A549 (cell line): ENCODE data around the gene OR51B2. TPM values are rescaled to one million over a fixed set of nuclear protein-coding genes. Genes with fewer than 3 reads are reported as not detected.

Experiments used
- ATAC-seq, 2 experiments: fragments of 200-7000 bp in 1 of 2; fragments of >200 bp in 1 of 2; cut with Nextera tagmentation in 1 of 2; cut with Tn5 transposase in 1 of 2; 3 replicates each; pipeline versions ENCODE4 v1.8.0 to v1.9.1; 2018 to 2020; ENCODE audit warnings: mild to moderate bottlenecking in 1 of 2, moderate library complexity in 1 of 2
- CTCF ChIA-PET: fragments of 300-600 bp; sonication (Branson Sonifier 250); formaldehyde crosslinking; extraction: SDS; loops from one replicate; lab custom pipeline; 2021; ENCODE audit warnings: antibody characterized with exemption, inconsistent platforms; lab: Yijun Ruan, JAX
- POLR2A ChIA-PET: fragments of 350-600 bp; formaldehyde crosslinking; extraction: SDS; loops from one replicate; lab custom pipeline; 2021; ENCODE audit warnings: antibody characterized with exemption, inconsistent platforms; lab: Yijun Ruan, JAX
- DNase-seq, 2 experiments: peaks; one replicate each; pipeline versions ENCODE4 v3.0.0 to v3.0.0-alpha.2; 2011 to 2016; ENCODE audit warnings: low read depth in 1 of 2, low spot score in 1 of 2
- FAIRE-seq: peaks from 2 replicates; lab custom pipeline; 2011; peaks lifted over from hg19 to GRCh38; lab: Jason Lieb, UNC
- H3K27ac ChIP-seq, 2 experiments: fragments of >200 bp; sonication (Bioruptor Twin); formaldehyde crosslinking; 3 replicates each; pipeline ENCODE4 v1.5.1; 2016 to 2017
- H3K4me1 ChIP-seq: fragments of >200 bp; sonication (Bioruptor Twin); formaldehyde crosslinking; 3 replicates; pipeline ENCODE4 v1.6.1; 2016
- H3K4me2 ChIP-seq: fragments of >200 bp; sonication (Bioruptor Twin); formaldehyde crosslinking; 3 replicates; pipeline ENCODE4 v1.6.1; 2016
- H3K4me3 ChIP-seq: fragments of >200 bp; sonication (Bioruptor Twin); formaldehyde crosslinking; 3 replicates; pipeline ENCODE4 v1.5.1; 2016
- H3K9me3 ChIP-seq: fragments of >200 bp; sonication (Bioruptor Twin); formaldehyde crosslinking; 3 replicates; pipeline ENCODE4 v1.6.1; 2016
- ATOH8 ChIP-seq: fragments of 250-450 bp; sonication (Bioruptor Pico); IDR thresholded peaks from 2 replicates; pipeline ENCODE4 v1.5.0; 2020; ENCODE audit warnings: low read depth, mild to moderate bottlenecking, moderate library complexity
- BHLHE40 ChIP-seq: IDR thresholded peaks from 2 replicates; pipeline ENCODE4 v1.6.1; 2012; ENCODE audit warnings: low read depth, low read length, inconsistent platforms
- CEBPB ChIP-seq, 2 experiments: fragments of >200 bp in 1 of 2; sonication (Bioruptor Twin) in 1 of 2; formaldehyde crosslinking in 1 of 2; IDR thresholded peaks; 2 replicates each; pipeline ENCODE4 v1.6.1; 2012 to 2016
- CHD2 ChIP-seq: fragments of 150-350 bp; IDR thresholded peaks from 2 replicates; pipeline ENCODE4 v1.6.1; 2014; ENCODE audit warnings: low read length; ENCODE audit not compliant: partially characterized antibody
- E2F6 ChIP-seq: IDR thresholded peaks from 2 replicates; pipeline ENCODE4 v1.6.1; 2012; ENCODE audit warnings: low read depth, borderline replicate concordance
- EP300 ChIP-seq, 2 experiments: fragments of >200 bp; sonication (Bioruptor Twin); formaldehyde crosslinking; IDR thresholded peaks; 2 replicates in 1 of 2; 3 replicates in 1 of 2; pipeline ENCODE4 v1.6.1; 2016 to 2017
- ESRRA ChIP-seq: fragments of 150-350 bp; IDR thresholded peaks from 2 replicates; pipeline ENCODE4 v1.6.1; 2014; ENCODE audit warnings: mild to moderate bottlenecking, low read length, borderline replicate concordance
- FOSL2 ChIP-seq, 2 experiments: fragments of 450-650 bp in 1 of 2; fragments of >200 bp in 1 of 2; sonication (Bioruptor Twin) in 1 of 2; formaldehyde crosslinking; IDR thresholded peaks; 2 replicates each; pipeline versions ENCODE4 v1.5.0 to v1.6.1; 2016 to 2020; ENCODE audit warnings: mild to moderate bottlenecking in 1 of 2, moderate library complexity in 1 of 2
- FOXS1 ChIP-seq: fragments of 250-450 bp; sonication (Bioruptor Pico); IDR thresholded peaks from 2 replicates; pipeline ENCODE4 v1.5.0; 2020; ENCODE audit warnings: mild to moderate bottlenecking, moderate library complexity
- HDAC2 ChIP-seq: fragments of 200-600 bp; sonication (generic); IDR thresholded peaks from 2 replicates; pipeline ENCODE4 v1.6.1; 2016
- HES2 ChIP-seq: fragments of >200 bp; sonication (Bioruptor Twin); formaldehyde crosslinking; IDR thresholded peaks from 2 replicates; pipeline ENCODE4 v1.6.1; 2016
- HOXB13 ChIP-seq: fragments of 250-450 bp; sonication (Bioruptor Pico); IDR thresholded peaks from 2 replicates; pipeline ENCODE4 v1.5.0; 2020; ENCODE audit warnings: low read depth, mild to moderate bottlenecking, moderate library complexity
- JUNB ChIP-seq: fragments of >200 bp; sonication (Bioruptor Twin); formaldehyde crosslinking; IDR thresholded peaks from 2 replicates; pipeline ENCODE4 v1.6.1; 2016
- KDM1A ChIP-seq: fragments of 200-600 bp; sonication (generic); IDR thresholded peaks from 2 replicates; pipeline ENCODE4 v1.6.1; 2016; ENCODE audit warnings: low read depth, mild to moderate bottlenecking
- KDM5A ChIP-seq: fragments of 200-600 bp; sonication (generic); IDR thresholded peaks from 2 replicates; pipeline ENCODE4 v1.6.1; 2016; ENCODE audit warnings: antibody characterized with exemption, mild to moderate bottlenecking
- MAX ChIP-seq: IDR thresholded peaks from 2 replicates; pipeline ENCODE4 v1.6.1; 2012
- MAZ ChIP-seq: fragments of 150-350 bp; IDR thresholded peaks from 2 replicates; pipeline ENCODE4 v1.6.1; 2014; ENCODE audit warnings: antibody characterized with exemption, low read depth, low read length, borderline replicate concordance
- MYC ChIP-seq: IDR thresholded peaks from 2 replicates; pipeline ENCODE4 v1.6.1; 2012; ENCODE audit warnings: mild to moderate bottlenecking, inconsistent platforms, low read length, improper control_type of control experiment, borderline replicate concordance
- NPAS2 ChIP-seq: fragments of 250-450 bp; sonication (Bioruptor Pico); IDR thresholded peaks from 2 replicates; pipeline ENCODE4 v1.8.0; 2022; ENCODE audit warnings: mild to moderate bottlenecking, moderate library complexity, borderline replicate concordance
- NR3C1 ChIP-seq: fragments of >200 bp; sonication (Bioruptor Twin); formaldehyde crosslinking; IDR thresholded peaks from 3 replicates; pipeline ENCODE4 v1.6.1; 2017
- PHF8 ChIP-seq: fragments of 200-600 bp; sonication (generic); IDR thresholded peaks from 2 replicates; pipeline ENCODE4 v1.6.1; 2016; ENCODE audit warnings: low read depth, mild to moderate bottlenecking, antibody characterized with exemption, moderate library complexity, borderline replicate concordance
- POLR2A ChIP-seq: IDR thresholded peaks from 2 replicates; pipeline ENCODE4 v1.6.1; 2012; ENCODE audit warnings: mild to moderate bottlenecking, low read length
- POLR2AphosphoS2 ChIP-seq: conservative IDR thresholded peaks from 2 replicates; pipeline ENCODE4 v1.6.1; 2012; ENCODE audit warnings: low read length, improper control_type of control experiment, inconsistent platforms
- RAD21 ChIP-seq, 2 experiments: fragments of >200 bp in 1 of 2; sonication (Bioruptor Twin) in 1 of 2; formaldehyde crosslinking in 1 of 2; IDR thresholded peaks in 1 of 2; conservative IDR thresholded peaks in 1 of 2; 2 replicates in 1 of 2; 3 replicates in 1 of 2; pipeline ENCODE4 v1.6.1; 2012 to 2018; ENCODE audit warnings: inconsistent platforms in 1 of 2
- RCOR1 ChIP-seq: fragments of 150-350 bp; IDR thresholded peaks from 2 replicates; pipeline ENCODE4 v1.6.1; 2014; ENCODE audit warnings: antibody characterized with exemption, low read length, low read depth
- RFX5 ChIP-seq: fragments of 450-650 bp; IDR thresholded peaks from 2 replicates; pipeline ENCODE4 v1.7.1; 2014; ENCODE audit warnings: antibody characterized with exemption, mild to moderate bottlenecking, moderate library complexity
- TP53 ChIP-seq: fragments of 250-450 bp; sonication (Bioruptor Pico); IDR thresholded peaks from 2 replicates; pipeline ENCODE4 v1.5.0; 2021; ENCODE audit warnings: mild to moderate bottlenecking, moderate library complexity
- ZSCAN20 ChIP-seq: fragments of 250-450 bp; sonication (Bioruptor Pico); IDR thresholded peaks from 2 replicates; pipeline ENCODE4 v1.8.0; 2022; ENCODE audit warnings: mild to moderate bottlenecking, moderate library complexity
- WGBS: methylation state at CpG from one replicate; pipeline ENCODE4 v1.1.6; 2017; ENCODE audit errors: missing lambda C conversion rate; 5-methylcytosine and 5-hydroxymethylcytosine counted together
- polyA plus RNA-seq, 4 experiments: library from polyadenylated mRNA; depleted of rRNA in 3 of 4; stranded (reverse); fragments of >200 nt; fragmentation: RNase III in 1 of 4; extraction: RNeasy Plus Mini Kit Qiagen cat#74134 plus additional on column Dnase treatment in 1 of 4; gene quantifications; 2 replicates in 3 of 4; 3 replicates in 1 of 4; pipeline ENCODE4 v1.2.3, GENCODE V29; 2011 to 2017
- TF ChIP-seq, protein P1 (sequence below): fragments of >200 bp; sonication (Bioruptor Twin); formaldehyde crosslinking; IDR thresholded peaks from 3 replicates; pipeline ENCODE4 v1.6.1; 2016
- TF ChIP-seq, protein P2 (sequence below): fragments of 450-650 bp; IDR thresholded peaks from 2 replicates; pipeline ENCODE4 v1.6.1; 2014; ENCODE audit warnings: antibody characterized with exemption

The OR51B2 gene
- polyA plus RNA-seq, 2 of the 4 experiments (the other 2 are of a cell fraction), result not detected

DNA sequence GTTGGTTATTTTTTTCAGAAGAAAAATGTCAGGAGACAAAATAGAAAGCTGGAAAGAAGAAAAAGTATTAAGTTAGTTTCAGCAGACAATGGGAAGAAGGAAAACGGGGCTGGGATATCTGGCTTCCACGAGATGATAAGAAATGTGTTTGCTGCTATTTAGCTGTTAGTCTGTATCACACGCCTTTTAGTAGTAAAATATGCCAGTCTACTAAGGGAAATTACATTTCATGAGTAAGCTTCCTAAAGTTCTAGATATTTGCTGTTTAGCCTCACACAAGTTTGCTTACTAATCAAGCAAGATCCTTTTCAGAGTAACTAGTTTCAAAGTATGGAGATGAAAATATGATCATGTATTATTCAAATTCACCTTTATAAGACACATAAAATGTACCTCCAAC lies 23.8 kb downstream of the OR51B2 start:
- H3K4me2 ChIP-seq, result no peak overlapping the region
- H3K4me1 ChIP-seq, result no peaks in the 10 kb centered on the region
- no peak overlapping the region for H3K4me3 ChIP-seq
- no peak overlapping the region for H3K27ac ChIP-seq
- no peak for ATAC-seq
- CTCF ChIA-PET, result interaction anchor here (0.6 to 2.3 kb wide), 3 partner anchors 9 to 96 kb away, joined by 3 to 8 read pairs (median 3); no protein-coding TSS in a partner anchor
- no peak for TF ChIP-seq MAZ
- TF ChIP-seq BHLHE40, result no peak
- no peak for TF ChIP-seq HES2
- TF ChIP-seq RAD21 (conservative IDR thresholded peaks at IDR 0.05 in 1 of 2, IDR thresholded peaks at IDR 0.05 in 1 of 2), result no peak
- TF ChIP-seq EP300 (IDR thresholded peaks at IDR 0.05), result no peak
- no peak for TF ChIP-seq FOSL2 (IDR thresholded peaks at IDR 0.05)
- no peak for TF ChIP-seq FOSL2 (CRISPR knock-in tag; IDR thresholded peaks at IDR 0.05)
- TF ChIP-seq HDAC2, result no peak
- no peak for TF ChIP-seq CEBPB (IDR thresholded peaks at IDR 0.05)
- TF ChIP-seq, protein P1, sequence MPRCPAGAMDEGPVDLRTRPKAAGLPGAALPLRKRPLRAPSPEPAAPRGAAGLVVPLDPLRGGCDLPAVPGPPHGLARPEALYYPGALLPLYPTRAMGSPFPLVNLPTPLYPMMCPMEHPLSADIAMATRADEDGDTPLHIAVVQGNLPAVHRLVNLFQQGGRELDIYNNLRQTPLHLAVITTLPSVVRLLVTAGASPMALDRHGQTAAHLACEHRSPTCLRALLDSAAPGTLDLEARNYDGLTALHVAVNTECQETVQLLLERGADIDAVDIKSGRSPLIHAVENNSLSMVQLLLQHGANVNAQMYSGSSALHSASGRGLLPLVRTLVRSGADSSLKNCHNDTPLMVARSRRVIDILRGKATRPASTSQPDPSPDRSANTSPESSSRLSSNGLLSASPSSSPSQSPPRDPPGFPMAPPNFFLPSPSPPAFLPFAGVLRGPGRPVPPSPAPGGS, result no peak
- TF ChIP-seq ZSCAN20 (CRISPR knock-in tag), result no peak
- no peak for TF ChIP-seq KDM5A
- TF ChIP-seq JUNB, result no peak
- no peak for TF ChIP-seq RFX5
- no peak for TF ChIP-seq PHF8
- TF ChIP-seq, all 56 proteins: peak for 0
- FAIRE-seq (no peak), DNase-seq (no peak)
- no peaks in the 10 kb centered on the region for H3K9me3 ChIP-seq
- 9% methylated on average over 3 of the region's 3 CpGs for WGBS
- POLR2A ChIA-PET, result no interaction called here

GRCh38 chr11:5298451-5298850 lies 25.6 kb downstream of the OR51B2 start:
- ATAC-seq (no peak), DNase-seq (no peak), FAIRE-seq (no peak)
- ChIA-PET CTCF (interaction anchor here (0.7 to 1.3 kb wide), 2 partner anchors 82 to 1314 kb away, joined by 3 to 4 read pairs; partner anchors contain the start of gene TAF10), POLR2A (no interaction called here)
- WGBS, result 4% methylated on average over 1 of the region's 1 CpG
- no peak overlapping the region for H3K4me3 ChIP-seq
- no peaks in the 10 kb centered on the region for H3K4me1 ChIP-seq
- no peaks in the 10 kb centered on the region for H3K9me3 ChIP-seq
- H3K4me2 ChIP-seq, result no peak overlapping the region
- TF ChIP-seq E2F6 (no peak), CHD2 (no peak), POLR2A (no peak), HOXB13 (CRISPR knock-in tag) (no peak)
- no peak overlapping the region for H3K27ac ChIP-seq

DNA sequence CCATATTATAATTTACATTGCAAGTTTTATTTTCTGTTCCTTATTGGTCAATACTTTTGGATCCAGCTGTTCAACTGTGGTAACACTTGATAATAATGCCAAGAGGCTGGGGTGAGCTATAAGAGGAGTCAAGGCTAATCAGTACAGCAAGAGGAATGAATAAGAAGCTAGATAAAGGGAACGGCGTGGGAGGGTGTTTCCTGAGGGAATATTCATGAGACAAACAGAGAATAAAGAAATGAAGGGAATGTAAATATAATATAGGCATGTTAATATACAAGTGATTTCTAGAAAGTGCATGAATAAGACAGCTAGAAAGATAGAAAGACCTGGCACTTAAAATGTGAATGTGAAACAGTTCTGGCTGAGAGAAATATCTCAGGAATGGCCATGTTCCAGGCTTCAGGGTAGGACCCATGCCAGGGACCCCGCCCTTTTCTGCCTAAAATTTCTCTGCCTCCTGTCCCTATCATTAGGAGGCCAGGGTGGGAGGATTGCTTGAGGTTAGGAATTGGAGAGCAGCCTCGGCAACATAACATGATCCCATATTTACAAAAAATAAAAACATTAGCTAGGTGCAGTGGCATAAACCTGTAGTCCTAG lies 26.3 kb downstream of the OR51B2 start:
- 41% methylated on average over 4 of the region's 4 CpGs for WGBS
- H3K4me1 ChIP-seq, result no peaks in the 10 kb centered on the region
- POLR2A ChIA-PET, result no interaction called here
- ATAC-seq (no peak), FAIRE-seq (no peak), DNase-seq (no peak)
- no peaks in the 10 kb centered on the region for H3K9me3 ChIP-seq
- H3K4me3 ChIP-seq, result no peak overlapping the region
- CTCF ChIA-PET, result interaction anchor here (0.7 to 1.3 kb wide), 3 partner anchors 83 to 1314 kb away, joined by 3 to 4 read pairs (median 3); partner anchors contain the start of gene TAF10
- H3K27ac ChIP-seq, result no peak overlapping the region
- no peak overlapping the region for H3K4me2 ChIP-seq
- no peak for TF ChIP-seq RCOR1
- no peak for TF ChIP-seq MYC
- no peak for TF ChIP-seq KDM1A
- no peak for TF ChIP-seq ZSCAN20 (CRISPR knock-in tag)
- TF ChIP-seq PHF8, result no peak
- TF ChIP-seq, protein P2, sequence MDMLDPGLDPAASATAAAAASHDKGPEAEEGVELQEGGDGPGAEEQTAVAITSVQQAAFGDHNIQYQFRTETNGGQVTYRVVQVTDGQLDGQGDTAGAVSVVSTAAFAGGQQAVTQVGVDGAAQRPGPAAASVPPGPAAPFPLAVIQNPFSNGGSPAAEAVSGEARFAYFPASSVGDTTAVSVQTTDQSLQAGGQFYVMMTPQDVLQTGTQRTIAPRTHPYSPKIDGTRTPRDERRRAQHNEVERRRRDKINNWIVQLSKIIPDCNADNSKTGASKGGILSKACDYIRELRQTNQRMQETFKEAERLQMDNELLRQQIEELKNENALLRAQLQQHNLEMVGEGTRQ, result no peak
- no peak for TF ChIP-seq MAX
- no peak for TF ChIP-seq KDM5A
- TF ChIP-seq NPAS2 (CRISPR knock-in tag), result no peak
- TF ChIP-seq NR3C1, result no peak
- no peak for TF ChIP-seq TP53 (CRISPR knock-in tag)
- no peak for TF ChIP-seq HDAC2
- TF ChIP-seq FOXS1 (CRISPR knock-in tag), result no peak
- no peak for TF ChIP-seq ATOH8 (CRISPR knock-in tag)
- TF ChIP-seq RFX5, result no peak
- TF ChIP-seq POLR2AphosphoS2, result no peak
- TF ChIP-seq ESRRA, result no peak
